ES-I3 (cell line): Measurements from ENCODE around the gene RBBP4.

Experiments
- H3K36me3 ChIP-seq: 2 replicates; pipeline ENCODE4 v1.6.1; 2013; ENCODE audit warnings: mild to moderate bottlenecking, low read length, control low read depth, moderate library complexity; ENCODE audit not compliant: insufficient read depth
- H3K4me1 ChIP-seq: 2 replicates; pipeline ENCODE4 v1.6.1; 2013; ENCODE audit warnings: mild to moderate bottlenecking, control low read depth, low read length; ENCODE audit not compliant: insufficient read depth
- H3K9ac ChIP-seq: 2 replicates; pipeline ENCODE4 v1.6.1; 2013; ENCODE audit warnings: low read depth, mild to moderate bottlenecking, low read length, moderate library complexity
- H3K9me3 ChIP-seq: 2 replicates; pipeline ENCODE4 v1.6.1; 2013; ENCODE audit warnings: mild to moderate bottlenecking, low read length, moderate library complexity; ENCODE audit not compliant: control insufficient read depth, insufficient read depth

Gene RBBP4

GRCh38 chr1:32650752-32651460, at the start of gene RBBP4:
RBBP4 (plus strand) TSS chr1:32651208; CDS start chr1:32651307, 99 bp downstream.
- Histone ChIP-seq H3K9me3 (no peaks in the 10 kb centered on the region), H3K36me3 (peaks cover 10% of the 10 kb centered on the region), H3K4me1 (no peaks in the 10 kb centered on the region), H3K9ac (peak within 1 kb of the TSS; percentile 100)

DNA sequence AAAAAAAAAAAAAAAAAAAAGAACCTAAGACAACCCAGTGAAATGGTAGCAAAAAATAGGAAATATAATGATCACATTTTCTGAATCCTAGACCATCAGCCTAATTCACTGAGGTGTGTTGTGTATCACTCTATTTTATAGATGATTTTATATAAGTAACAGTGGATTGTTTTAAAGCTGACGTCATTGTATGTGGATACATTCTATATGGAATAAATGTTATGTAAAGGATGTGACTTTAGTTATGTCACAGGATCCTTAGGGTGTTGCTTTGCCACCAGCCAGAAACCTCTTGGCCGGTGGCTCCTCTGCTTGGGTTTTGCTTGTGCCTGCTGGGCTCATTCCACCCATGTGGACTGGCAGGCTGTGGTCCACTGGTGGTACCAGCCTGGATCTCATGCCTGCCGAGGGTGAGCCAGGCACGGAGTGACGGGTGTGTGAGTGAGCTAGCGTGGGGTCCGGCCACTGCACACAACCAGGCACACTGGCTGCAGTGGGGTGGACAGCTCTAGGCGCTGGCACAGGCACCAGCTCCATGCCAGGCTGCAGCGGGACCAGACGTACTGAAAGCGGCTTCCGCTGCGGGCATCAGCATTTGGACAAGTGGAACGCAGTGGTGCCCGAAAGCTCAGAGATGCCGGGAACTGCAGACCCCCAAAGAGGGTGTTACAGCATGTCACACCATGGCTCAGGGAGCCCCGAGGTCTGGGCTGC, 45.1 kb upstream of the RBBP4 start:
- H3K4me1 ChIP-seq = no peaks in the 10 kb centered on the region
- no peaks in the 10 kb centered on the region for H3K36me3 ChIP-seq
- H3K9me3 ChIP-seq = no peaks in the 10 kb centered on the region
- no peak overlapping the region for H3K9ac ChIP-seq

DNA sequence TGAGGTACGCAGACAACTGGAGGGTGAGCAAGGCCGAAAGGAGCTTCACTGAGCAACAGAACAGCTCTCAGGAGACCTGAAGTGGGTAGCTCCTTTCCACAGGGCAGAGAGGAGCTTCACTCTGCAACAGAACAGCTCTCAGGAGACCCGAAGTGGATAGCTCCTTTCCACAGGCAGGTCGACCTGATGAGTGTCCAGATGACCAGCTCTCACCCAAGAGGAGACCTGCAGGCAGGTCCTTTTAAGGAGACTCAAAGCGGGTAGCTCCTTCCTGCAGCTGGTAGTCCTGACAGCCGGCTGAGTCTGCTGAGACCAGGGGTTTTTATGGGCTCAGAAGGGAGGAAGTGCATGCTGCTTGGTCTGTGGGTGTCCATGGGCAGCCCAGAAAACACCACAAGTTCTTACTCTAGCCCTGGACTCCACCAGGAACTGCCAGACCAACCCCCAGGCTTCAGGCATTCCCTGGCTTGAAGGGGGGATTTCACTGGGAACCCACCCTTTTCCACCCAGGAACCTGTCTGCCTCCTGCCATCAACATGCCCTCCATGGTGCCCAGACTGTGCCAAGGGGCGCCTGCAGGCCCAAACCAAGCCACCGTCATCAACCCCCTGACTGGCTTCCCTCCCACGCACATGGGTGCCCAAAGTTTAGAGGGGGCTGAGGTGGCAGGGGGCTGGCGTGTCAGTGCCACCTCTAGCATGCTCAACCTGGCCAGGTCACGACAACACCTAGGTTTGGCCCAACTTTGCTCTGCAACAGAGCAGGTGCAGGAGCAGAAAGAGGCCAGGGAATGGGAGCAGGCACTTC, 44.2 kb upstream of the RBBP4 start:
- Histone ChIP-seq H3K36me3 (no peaks in the 10 kb centered on the region), H3K9me3 (no peaks in the 10 kb centered on the region), H3K4me1 (no peaks in the 10 kb centered on the region), H3K9ac (no peak overlapping the region)

GRCh38 chr1:32609180-32609579, 41.8 kb upstream of the RBBP4 start:
- H3K36me3 ChIP-seq = no peaks in the 10 kb centered on the region
- H3K9me3 ChIP-seq = no peaks in the 10 kb centered on the region
- no peak overlapping the region for H3K9ac ChIP-seq
- H3K4me1 ChIP-seq = no peaks in the 10 kb centered on the region

DNA sequence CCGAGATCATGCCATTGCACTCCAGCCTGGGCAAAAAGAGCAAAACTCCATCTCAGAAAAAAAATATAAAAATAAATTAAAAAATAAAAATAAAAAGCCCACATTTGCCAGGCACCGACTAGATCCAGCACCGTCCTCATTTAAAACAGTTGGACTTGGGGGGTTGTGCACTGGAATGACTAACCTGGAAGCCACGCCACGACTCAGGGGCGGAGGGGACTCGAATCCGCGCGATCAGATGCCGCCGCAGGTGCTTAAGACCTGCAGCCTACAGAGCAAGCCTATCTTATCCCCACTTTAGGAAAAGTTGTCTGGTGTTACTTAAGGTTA, 39.2 kb upstream of the RBBP4 start:
- no peaks in the 10 kb centered on the region for H3K36me3 ChIP-seq
- peak overlapping the region; percentile 69 for H3K9ac ChIP-seq
- H3K9me3 ChIP-seq = no peaks in the 10 kb centered on the region
- no peaks in the 10 kb centered on the region for H3K4me1 ChIP-seq

DNA sequence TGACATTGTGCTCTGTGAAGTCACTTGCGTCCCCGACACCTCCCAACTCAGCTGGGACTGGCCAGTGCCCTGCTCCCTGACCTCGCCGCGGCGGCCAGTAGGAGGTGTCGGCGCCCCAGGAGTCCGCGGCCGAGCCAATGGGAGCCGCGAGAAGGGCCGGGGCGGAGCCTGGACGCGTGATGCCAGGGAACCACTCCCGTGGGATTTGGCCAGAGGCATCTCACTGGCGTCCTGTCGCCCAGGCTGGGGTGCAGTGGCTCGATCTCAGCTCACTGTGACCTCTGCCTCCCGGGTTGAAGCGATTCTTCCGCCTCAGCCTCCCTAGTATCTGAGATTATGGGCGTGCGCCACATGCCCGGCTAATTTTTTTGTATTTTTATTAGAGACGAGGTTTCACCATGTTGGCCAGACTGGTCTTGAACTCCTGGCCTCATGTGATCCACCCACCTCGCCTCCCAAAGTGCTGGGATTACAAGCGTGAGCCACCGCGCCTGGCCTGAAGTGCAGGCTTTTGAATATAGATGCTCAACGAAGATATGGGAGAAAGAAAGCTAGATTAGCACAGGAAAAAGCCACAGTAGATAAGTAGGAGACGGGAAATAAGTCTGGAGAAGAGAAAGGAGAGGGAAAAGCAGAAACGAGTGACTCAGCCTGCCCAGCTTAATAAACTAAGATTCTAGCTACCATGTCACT, 38.7 kb upstream of the RBBP4 start:
- Histone ChIP-seq H3K4me1 (no peaks in the 10 kb centered on the region), H3K9me3 (no peaks in the 10 kb centered on the region), H3K36me3 (no peaks in the 10 kb centered on the region), H3K9ac (peak overlapping the region; percentile 69)

GRCh38 chr1:32613472-32613871, 37.5 kb upstream of the RBBP4 start:
- Histone ChIP-seq H3K36me3 (no peaks in the 10 kb centered on the region), H3K9me3 (no peaks in the 10 kb centered on the region), H3K9ac (no peak overlapping the region), H3K4me1 (no peaks in the 10 kb centered on the region)

GRCh38 chr1:32618673-32619221, 32.3 kb upstream of the RBBP4 start:
- Histone ChIP-seq H3K36me3 (0 out of 2 replicates have a peak, but pooled peaks cover 7% of the 10 kb centered on the region), H3K9me3 (no peaks in the 10 kb centered on the region), H3K9ac (no peak overlapping the region), H3K4me1 (no peaks in the 10 kb centered on the region)

GRCh38 chr1:32619701-32620485, 31.1 kb upstream of the RBBP4 start:
- Histone ChIP-seq H3K9ac (no peak overlapping the region), H3K36me3 (0 out of 2 replicates have a peak, but pooled peaks cover 7% of the 10 kb centered on the region)

DNA sequence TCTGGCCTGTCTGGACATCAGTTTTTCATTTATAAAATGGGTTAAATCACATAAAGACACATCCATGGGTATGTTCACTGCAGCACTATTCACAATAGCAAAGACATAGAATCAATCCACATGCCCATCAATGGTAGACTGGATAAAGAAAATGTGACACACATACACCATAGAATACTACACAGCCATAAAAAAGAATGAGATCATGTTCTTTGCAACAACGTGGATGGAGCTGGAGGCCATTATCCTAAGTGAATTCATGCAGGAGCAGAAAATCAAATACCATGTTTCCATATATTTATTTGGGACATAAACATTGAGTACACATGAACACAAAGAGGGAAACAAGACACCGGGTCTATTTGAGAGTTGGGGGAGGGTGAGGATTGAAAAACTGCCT, 28.8 kb upstream of the RBBP4 start:
- no peaks in the 10 kb centered on the region for H3K4me1 ChIP-seq
- H3K9me3 ChIP-seq = no peaks in the 10 kb centered on the region
- 0 out of 2 replicates have a peak, but pooled peaks cover 7% of the 10 kb centered on the region for H3K36me3 ChIP-seq
- H3K9ac ChIP-seq = no peak overlapping the region

More at GRCh38 chr1:32619701-32620485, 31.1 kb upstream of the RBBP4 start:
- Histone ChIP-seq H3K4me1 (no peaks in the 10 kb centered on the region), H3K9me3 (no peaks in the 10 kb centered on the region)

DNA sequence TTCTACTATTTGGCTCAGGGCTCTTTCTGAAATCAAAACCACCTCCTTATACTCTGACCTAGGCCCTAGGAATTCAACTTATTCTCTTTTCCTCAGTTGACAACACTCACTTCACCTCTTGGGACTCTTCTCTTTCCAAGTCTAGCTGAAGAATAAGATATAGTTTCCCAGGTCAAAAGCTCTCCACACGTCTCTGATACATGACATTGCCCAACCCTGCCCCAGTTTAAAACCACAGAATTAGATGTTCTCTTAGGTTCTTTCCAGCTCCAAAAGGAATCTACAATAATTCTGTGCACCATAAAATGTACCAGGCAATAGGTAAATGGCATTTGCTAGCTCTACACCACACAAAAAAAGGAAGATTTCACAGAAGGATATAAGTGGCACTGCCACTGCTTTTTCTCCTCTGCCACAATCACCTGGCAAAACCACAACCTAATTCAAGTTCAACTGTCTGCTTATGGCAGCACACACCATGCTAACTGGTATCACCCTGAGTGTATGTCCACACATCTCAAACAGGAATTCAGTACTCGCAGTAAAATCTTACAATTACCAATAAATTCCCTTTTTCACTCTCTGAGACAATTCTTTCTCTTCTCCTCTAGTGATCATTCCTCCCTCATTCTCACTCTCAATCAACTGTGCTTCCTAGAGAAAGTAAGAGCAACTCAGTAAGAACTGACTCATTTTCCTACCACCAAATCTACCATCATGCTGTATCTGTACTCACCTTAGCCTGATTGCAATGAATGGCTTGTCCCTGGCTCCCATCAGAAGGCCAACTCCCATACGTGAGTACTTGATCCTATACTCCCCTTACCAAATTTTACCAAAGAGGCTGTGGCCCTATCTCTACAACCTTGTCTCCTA, 28.0 kb upstream of the RBBP4 start:
- Histone ChIP-seq H3K4me1 (no peaks in the 10 kb centered on the region), H3K9me3 (no peaks in the 10 kb centered on the region), H3K36me3 (peaks cover 7% of the 10 kb centered on the region; the same call in 1 of the 2 replicates), H3K9ac (no peak overlapping the region)

DNA sequence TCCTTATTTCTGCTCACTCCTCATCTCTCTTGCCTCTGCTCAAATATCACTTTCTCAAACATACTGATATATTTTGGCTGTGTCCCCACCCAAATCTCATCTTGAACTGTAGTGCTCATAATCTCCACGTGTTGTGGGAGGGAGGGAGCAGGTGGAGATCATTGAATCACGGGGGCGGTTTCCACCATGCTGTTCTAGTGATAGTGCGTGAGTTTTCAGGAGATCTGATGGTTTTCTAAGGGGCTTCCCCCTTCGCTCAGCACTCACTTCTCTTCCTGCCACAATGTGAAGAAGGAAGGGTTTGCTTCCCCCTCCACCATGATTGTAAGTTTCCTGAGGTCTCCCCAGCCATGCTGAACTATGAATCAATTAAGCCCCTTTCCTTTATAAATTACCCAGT, 27.2 kb upstream of the RBBP4 start:
- Histone ChIP-seq H3K9me3 (no peaks in the 10 kb centered on the region), H3K4me1 (no peaks in the 10 kb centered on the region), H3K9ac (no peak overlapping the region), H3K36me3 (peaks cover 7% of the 10 kb centered on the region; the same call in 1 of the 2 replicates)
